ENCODE results near the gene TSPAN3.

The TSPAN3 gene

DNA sequence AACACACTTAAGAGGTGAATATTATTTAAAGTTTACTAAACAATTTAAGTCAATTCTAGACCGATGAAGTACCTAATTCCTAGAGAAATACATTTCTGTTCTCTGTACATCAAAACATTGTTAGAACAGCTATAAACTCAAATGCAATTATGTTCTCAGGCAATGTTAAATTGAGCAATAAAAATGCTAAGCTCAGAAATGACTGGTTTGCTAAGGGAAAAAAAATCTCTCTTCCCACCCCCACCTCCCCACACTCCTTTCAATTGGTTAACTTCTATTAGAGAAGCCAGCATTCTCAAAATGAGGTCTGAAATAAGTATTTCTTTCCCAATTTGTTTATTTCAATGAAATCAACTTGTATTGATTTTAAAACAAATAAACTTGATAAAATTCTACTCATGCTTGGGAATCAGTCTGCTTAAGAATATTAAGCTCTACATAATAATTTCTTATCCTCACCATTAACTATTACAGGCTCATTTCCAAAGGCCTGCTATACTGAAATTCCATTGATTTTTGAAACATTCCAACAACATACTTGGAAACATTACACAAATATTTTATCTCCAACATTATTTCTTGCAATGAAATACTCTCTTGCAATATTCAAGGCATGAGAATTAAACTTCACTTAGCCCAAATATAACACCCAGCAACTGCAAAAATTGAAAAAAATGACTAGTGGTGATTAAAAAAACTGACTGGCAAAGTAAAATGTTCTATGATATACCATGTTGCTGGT is 22.6 kb downstream of the TSPAN3 start:
- H3K4me3 ChIP-seq (ENCODE audit: low read depth, low read length): no peak overlapping the region
- DNase-seq (ENCODE audit: low read depth): no peak
- TF ChIP-seq, protein P1, sequence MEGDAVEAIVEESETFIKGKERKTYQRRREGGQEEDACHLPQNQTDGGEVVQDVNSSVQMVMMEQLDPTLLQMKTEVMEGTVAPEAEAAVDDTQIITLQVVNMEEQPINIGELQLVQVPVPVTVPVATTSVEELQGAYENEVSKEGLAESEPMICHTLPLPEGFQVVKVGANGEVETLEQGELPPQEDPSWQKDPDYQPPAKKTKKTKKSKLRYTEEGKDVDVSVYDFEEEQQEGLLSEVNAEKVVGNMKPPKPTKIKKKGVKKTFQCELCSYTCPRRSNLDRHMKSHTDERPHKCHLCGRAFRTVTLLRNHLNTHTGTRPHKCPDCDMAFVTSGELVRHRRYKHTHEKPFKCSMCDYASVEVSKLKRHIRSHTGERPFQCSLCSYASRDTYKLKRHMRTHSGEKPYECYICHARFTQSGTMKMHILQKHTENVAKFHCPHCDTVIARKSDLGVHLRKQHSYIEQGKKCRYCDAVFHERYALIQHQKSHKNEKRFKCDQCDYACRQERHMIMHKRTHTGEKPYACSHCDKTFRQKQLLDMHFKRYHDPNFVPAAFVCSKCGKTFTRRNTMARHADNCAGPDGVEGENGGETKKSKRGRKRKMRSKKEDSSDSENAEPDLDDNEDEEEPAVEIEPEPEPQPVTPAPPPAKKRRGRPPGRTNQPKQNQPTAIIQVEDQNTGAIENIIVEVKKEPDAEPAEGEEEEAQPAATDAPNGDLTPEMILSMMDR (IDR thresholded peaks at IDR 0.05; ENCODE audit: insufficient read depth, low read depth, low read length, missing control alignments): no peak

DNA sequence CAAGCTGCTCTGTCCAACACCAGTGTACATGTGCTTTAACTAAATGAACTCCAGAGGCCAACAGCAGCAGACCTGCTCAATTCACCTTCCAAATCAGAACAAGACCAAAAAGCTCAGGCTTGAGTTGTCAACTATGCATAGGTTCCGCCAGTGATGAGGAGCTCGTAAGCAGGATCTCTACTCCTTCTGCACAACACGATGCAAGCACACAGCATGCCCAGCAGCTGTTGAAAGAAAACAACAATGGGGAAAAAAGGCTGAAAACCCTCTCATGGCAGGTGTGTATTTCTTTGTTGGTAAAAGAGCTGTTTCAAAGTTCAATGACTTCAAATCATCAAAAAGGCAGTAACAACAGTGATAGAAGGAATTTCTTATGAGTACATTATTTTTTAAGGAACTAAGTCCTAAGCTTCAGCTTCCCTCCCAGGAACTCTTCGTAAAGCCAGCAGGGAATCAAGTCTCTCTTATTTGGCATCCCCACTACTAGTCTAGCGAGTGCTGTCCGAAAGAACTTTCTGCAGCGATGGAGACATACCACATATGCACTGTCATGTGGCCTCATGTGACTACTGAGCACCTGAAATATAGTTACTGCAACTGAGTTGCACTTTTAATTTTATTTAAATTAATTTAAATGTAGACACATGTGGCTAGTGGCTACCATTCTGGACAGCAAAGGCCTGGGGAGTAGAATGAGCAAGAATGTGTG is 24.1 kb downstream of the TSPAN3 start:
- DNase-seq (ENCODE audit: low read depth): no peak
- TF ChIP-seq, protein P1 (IDR thresholded peaks at IDR 0.05; ENCODE audit: insufficient read depth, low read depth, low read length, missing control alignments): no peak
- H3K4me3 ChIP-seq (ENCODE audit: low read depth, low read length): no peak overlapping the region

DNA sequence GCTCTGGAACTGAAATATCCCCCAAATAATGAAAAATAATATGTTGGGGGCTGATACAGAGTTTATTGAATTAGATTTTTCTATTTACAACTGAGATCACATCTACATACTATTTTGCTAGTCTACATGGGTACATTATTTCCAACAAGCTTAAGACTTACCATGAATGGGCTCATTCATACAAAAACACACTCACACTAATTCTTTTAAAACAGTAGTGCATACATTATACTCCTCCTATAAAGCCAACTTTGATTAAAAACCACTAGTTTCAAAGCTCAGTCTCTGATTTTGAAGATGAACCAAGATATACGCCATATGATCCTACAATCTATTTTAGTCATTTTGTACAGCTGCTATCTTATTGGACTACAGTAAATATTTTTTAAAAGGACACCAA is 24.9 kb downstream of the TSPAN3 start:
- DNase-seq (ENCODE audit: low read depth): no peak
- TF ChIP-seq, protein P1 (IDR thresholded peaks at IDR 0.05; ENCODE audit: insufficient read depth, low read depth, low read length, missing control alignments): no peak
- no peak overlapping the region for H3K4me3 ChIP-seq (ENCODE audit: low read depth, low read length)

DNA sequence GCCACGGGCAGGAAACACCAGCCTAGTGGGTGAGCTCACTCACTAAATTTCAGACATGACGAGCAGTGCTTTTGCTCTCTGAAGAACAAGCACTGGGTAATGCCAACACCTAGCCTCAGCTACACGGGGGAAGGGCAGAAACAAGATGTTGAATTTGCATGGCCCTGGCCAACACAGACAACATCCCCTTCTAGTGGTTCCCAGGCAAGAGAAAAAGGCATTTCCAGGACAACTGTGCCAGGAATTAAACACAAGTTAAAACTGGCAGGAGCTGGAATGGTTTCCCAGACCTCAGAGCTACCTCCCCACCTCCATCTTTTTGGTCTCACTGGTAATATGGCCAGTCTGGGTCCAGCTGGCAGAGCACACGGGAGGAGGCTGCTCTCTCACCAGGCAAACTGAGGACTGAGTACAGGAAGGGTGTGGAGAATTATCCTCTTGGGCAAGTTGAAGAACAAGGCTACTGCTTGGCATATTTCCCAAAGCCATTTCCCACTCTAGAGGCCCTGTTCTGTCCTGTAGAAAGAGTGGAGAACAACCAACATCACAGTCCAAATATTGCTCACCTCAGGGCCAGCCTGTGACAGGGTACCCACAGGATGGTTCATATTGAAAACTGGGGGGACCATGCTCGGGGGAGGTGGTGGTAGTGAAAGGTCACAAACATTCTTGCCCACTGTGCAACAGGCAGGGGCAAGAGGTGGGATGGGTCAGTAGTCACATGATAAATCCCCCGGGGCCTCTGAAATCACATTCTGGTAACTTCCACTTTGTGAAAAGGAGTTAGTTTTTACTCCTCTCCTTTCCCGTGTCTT is 26.5 kb downstream of the TSPAN3 start:
- TF ChIP-seq, protein P1 (IDR thresholded peaks at IDR 0.05; ENCODE audit: insufficient read depth, low read depth, low read length, missing control alignments): no peak
- H3K4me3 ChIP-seq (ENCODE audit: low read depth, low read length): no peak overlapping the region
- DNase-seq (ENCODE audit: low read depth): no peak

GRCh38 chr15:77042955-77043920 is 27.7 kb downstream of the TSPAN3 start:
- H3K4me3 ChIP-seq (ENCODE audit: low read depth, low read length): no peak overlapping the region
- no peak for DNase-seq (ENCODE audit: low read depth)
- TF ChIP-seq, protein P1 (IDR thresholded peaks at IDR 0.05; ENCODE audit: insufficient read depth, low read depth, low read length, missing control alignments): no peak
